Neural progenitor cell (in vitro differentiated cells): Measurements from ENCODE around the gene PRSS22. TPM values are rescaled to one million over a fixed set of nuclear protein-coding genes. Genes with fewer than 3 reads are reported as not detected.

Experiments
- DNase-seq: peaks from one replicate; pipeline ENCODE4 v3.0.0-alpha.2; 2016; ENCODE audit warnings: low spot score
- H2AFZ ChIP-seq: fragments of 200-600 bp; sonication (generic); replicated peaks from 2 replicates; pipeline ENCODE4 v1.6.1; 2016; ENCODE audit warnings: antibody characterized with exemption
- H3F3A ChIP-seq: fragments of 200-600 bp; sonication (generic); 2 replicates; pipeline ENCODE4 v1.6.1; 2016; ENCODE audit warnings: antibody characterized with exemption, low read depth
- H3K27ac ChIP-seq: fragments of 200-600 bp; sonication (generic); 2 replicates; pipeline ENCODE4 v1.5.1; 2016; ENCODE audit warnings: mild to moderate bottlenecking
- H3K27me3 ChIP-seq: fragments of 200-600 bp; sonication (generic); 2 replicates; pipeline ENCODE4 v1.6.1; 2016; ENCODE audit warnings: mild to moderate bottlenecking, moderate library complexity
- H3K36me3 ChIP-seq: fragments of 200-600 bp; sonication (generic); 2 replicates; pipeline ENCODE4 v1.5.1; 2016
- H3K4me1 ChIP-seq: fragments of 200-600 bp; sonication (generic); 2 replicates; pipeline ENCODE4 v1.6.1; 2016; ENCODE audit warnings: mixed run types
- H3K4me2 ChIP-seq: fragments of 200-600 bp; sonication (generic); 2 replicates; pipeline ENCODE4 v1.6.1; 2016
- H3K4me3 ChIP-seq: fragments of 200-600 bp; sonication (generic); 2 replicates; pipeline ENCODE4 v1.5.1; 2016
- H3K79me2 ChIP-seq: fragments of 200-600 bp; sonication (generic); 2 replicates; pipeline ENCODE4 v1.6.1; 2016; ENCODE audit warnings: low read depth
- H3K9ac ChIP-seq: fragments of 200-600 bp; sonication (generic); 2 replicates; pipeline ENCODE4 v1.6.1; 2016
- H3K9me3 ChIP-seq: fragments of 200-600 bp; sonication (generic); 2 replicates; pipeline ENCODE4 v1.5.1; 2016; ENCODE audit warnings: low read depth
- H4K20me1 ChIP-seq: fragments of 200-600 bp; sonication (generic); 2 replicates; pipeline ENCODE4 v1.6.1; 2016; ENCODE audit warnings: low read depth
- H3K27ac Mint-ChIP-seq: 3 replicates; pipeline ENCODE4 v1.8.0; 2021; ENCODE audit warnings: mixed read lengths
- H3K27me3 Mint-ChIP-seq: 2 replicates; pipeline ENCODE4 v1.8.0; 2022; ENCODE audit warnings: low read depth, mild to moderate bottlenecking, inconsistent platforms, moderate library complexity, mixed read lengths; ENCODE audit not compliant: insufficient read depth
- H3K36me3 Mint-ChIP-seq: 3 replicates; pipeline ENCODE4 v1.8.0; 2021; ENCODE audit warnings: mixed read lengths
- H3K4me1 Mint-ChIP-seq: 3 replicates; pipeline ENCODE4 v1.8.0; 2021; ENCODE audit warnings: mixed read lengths
- H3K4me3 Mint-ChIP-seq: 3 replicates; pipeline ENCODE4 v1.8.0; 2021; ENCODE audit warnings: mild to moderate bottlenecking, moderate library complexity, mixed read lengths
- H3K9me3 Mint-ChIP-seq: 3 replicates; pipeline ENCODE4 v1.8.0; 2020; ENCODE audit warnings: mixed read lengths
- EZH2 ChIP-seq: fragments of 200-600 bp; sonication (generic); IDR thresholded peaks from 2 replicates; pipeline ENCODE4 v1.6.1; 2017; ENCODE audit warnings: antibody characterized with exemption, mild to moderate bottlenecking, moderate library complexity
- EZH2phosphoT487 ChIP-seq: fragments of 200-600 bp; sonication (generic); IDR thresholded peaks from 2 replicates; pipeline ENCODE4 v1.6.1; 2017; ENCODE audit warnings: antibody characterized with exemption
- total RNA-seq: library from RNA; depleted of rRNA; stranded (reverse); fragments of >200 nt; gene quantifications from 2 replicates; pipeline ENCODE4 v1.2.3, GENCODE V29; 2015; ENCODE audit warnings: low replicate concordance
- TF ChIP-seq, protein P1 (sequence below): fragments of 200-600 bp; sonication (generic); IDR thresholded peaks from 2 replicates; pipeline ENCODE4 v1.5.1; 2017; ENCODE audit warnings: antibody characterized with exemption, mild to moderate bottlenecking

Gene PRSS22
- total RNA-seq, 1 donor from 2014 or later, result not detected

GRCh38 chr16:2879854-2880508, 22.0 kb upstream of the PRSS22 start:
- Histone ChIP-seq H3K4me2 (no peak overlapping the region), H3K4me3 (no peak overlapping the region), H3K79me2 (peaks cover 10% of the 10 kb centered on the region), H4K20me1 (peaks cover 5% of the 10 kb centered on the region), H3F3A (peaks cover 5% of the 10 kb centered on the region), H3K36me3 (no peaks in the 10 kb centered on the region), H3K27ac (no peak overlapping the region), H3K9me3 (no peaks in the 10 kb centered on the region), H3K4me1 (no peaks in the 10 kb centered on the region), H2AFZ (no peak overlapping the region), H3K27me3 (peaks cover 41% of the 10 kb centered on the region), H3K9ac (no peak overlapping the region)
- TF ChIP-seq, protein P1, sequence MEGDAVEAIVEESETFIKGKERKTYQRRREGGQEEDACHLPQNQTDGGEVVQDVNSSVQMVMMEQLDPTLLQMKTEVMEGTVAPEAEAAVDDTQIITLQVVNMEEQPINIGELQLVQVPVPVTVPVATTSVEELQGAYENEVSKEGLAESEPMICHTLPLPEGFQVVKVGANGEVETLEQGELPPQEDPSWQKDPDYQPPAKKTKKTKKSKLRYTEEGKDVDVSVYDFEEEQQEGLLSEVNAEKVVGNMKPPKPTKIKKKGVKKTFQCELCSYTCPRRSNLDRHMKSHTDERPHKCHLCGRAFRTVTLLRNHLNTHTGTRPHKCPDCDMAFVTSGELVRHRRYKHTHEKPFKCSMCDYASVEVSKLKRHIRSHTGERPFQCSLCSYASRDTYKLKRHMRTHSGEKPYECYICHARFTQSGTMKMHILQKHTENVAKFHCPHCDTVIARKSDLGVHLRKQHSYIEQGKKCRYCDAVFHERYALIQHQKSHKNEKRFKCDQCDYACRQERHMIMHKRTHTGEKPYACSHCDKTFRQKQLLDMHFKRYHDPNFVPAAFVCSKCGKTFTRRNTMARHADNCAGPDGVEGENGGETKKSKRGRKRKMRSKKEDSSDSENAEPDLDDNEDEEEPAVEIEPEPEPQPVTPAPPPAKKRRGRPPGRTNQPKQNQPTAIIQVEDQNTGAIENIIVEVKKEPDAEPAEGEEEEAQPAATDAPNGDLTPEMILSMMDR, result no peak
- TF ChIP-seq EZH2 (no peak), EZH2phosphoT487 (no peak)
- Mint-ChIP-seq H3K4me1 (peaks cover 7% of the 10 kb centered on the region), H3K4me3 (peak overlapping the region; percentile 53), H3K9me3 (peaks cover 4% of the 10 kb centered on the region), H3K27me3 (peaks cover 19% of the 10 kb centered on the region), H3K36me3 (no peaks in the 10 kb centered on the region), H3K27ac (no peak overlapping the region)
- no peak for DNase-seq

GRCh38 chr16:2874912-2875362, 17.0 kb upstream of the PRSS22 start:
- H3K9me3 Mint-ChIP-seq, result peaks cover 4% of the 10 kb centered on the region
- Histone ChIP-seq H3K79me2 (no peaks in the 10 kb centered on the region), H3K4me3 (no peak overlapping the region), H4K20me1 (no peaks in the 10 kb centered on the region), H3K4me2 (no peak overlapping the region), H2AFZ (peak overlapping the region; percentile 47), H3K27me3 (peaks cover 54% of the 10 kb centered on the region), H3K27ac (no peak overlapping the region), H3K9me3 (no peaks in the 10 kb centered on the region), H3F3A (no peaks in the 10 kb centered on the region), H3K9ac (no peak overlapping the region), H3K4me1 (no peaks in the 10 kb centered on the region), H3K36me3 (no peaks in the 10 kb centered on the region)
- H3K4me1 Mint-ChIP-seq, result no peaks in the 10 kb centered on the region
- H3K27me3 Mint-ChIP-seq, result peaks cover 16% of the 10 kb centered on the region
- no peak for TF ChIP-seq EZH2phosphoT487
- TF ChIP-seq, protein P1, result peak; percentile 88
- peak; percentile 85 for DNase-seq
- no peak overlapping the region for H3K27ac Mint-ChIP-seq
- H3K36me3 Mint-ChIP-seq, result no peaks in the 10 kb centered on the region
- H3K4me3 Mint-ChIP-seq, result no peak overlapping the region

- Histone ChIP-seq H3K36me3 (no peaks in the 10 kb centered on the region), H4K20me1 (no peaks in the 10 kb centered on the region), H3K4me2 (no peak overlapping the region), H3K27me3 (peaks cover 61% of the 10 kb centered on the region), H3K9ac (no peak overlapping the region), H2AFZ (peak overlapping the region; percentile 47), H3F3A (no peaks in the 10 kb centered on the region), H3K79me2 (no peaks in the 10 kb centered on the region), H3K4me3 (no peak overlapping the region), H3K9me3 (no peaks in the 10 kb centered on the region), H3K4me1 (no peaks in the 10 kb centered on the region), H3K27ac (no peak overlapping the region)
- Mint-ChIP-seq H3K9me3 (no peaks in the 10 kb centered on the region), H3K27ac (no peak overlapping the region), H3K27me3 (peaks cover 16% of the 10 kb centered on the region), H3K4me1 (no peaks in the 10 kb centered on the region), H3K4me3 (no peak overlapping the region), H3K36me3 (no peaks in the 10 kb centered on the region)
- DNase-seq, result no peak
- TF ChIP-seq EZH2, result no peak
- TF ChIP-seq, protein P1, result no peak
- TF ChIP-seq EZH2phosphoT487, result no peak
Measured at GRCh38 chr16:2874032-2874911, 16.3 kb upstream of the PRSS22 start.
